HG03520 (cell line): Measurements from ENCODE around the gene XXYLT1.

Experiments
- ATAC-seq: cut with Tn5 transposase; IDR thresholded peaks from one replicate; pipeline ENCODE4 v1.9.1; 2021; ENCODE audit warnings: mild to moderate bottlenecking, moderate library complexity; ENCODE audit not compliant: unreplicated experiment

The XXYLT1 gene

GRCh38 chr3:195069501-195070251 is 201.3 kb downstream of the XXYLT1 start:
- no peak for ATAC-seq

- no peak for ATAC-seq
Observed at GRCh38 chr3:195068084-195069080, 202.6 kb downstream of the XXYLT1 start.

GRCh38 chr3:195066441-195066841 is 204.5 kb downstream of the XXYLT1 start:
- ATAC-seq = no peak

DNA sequence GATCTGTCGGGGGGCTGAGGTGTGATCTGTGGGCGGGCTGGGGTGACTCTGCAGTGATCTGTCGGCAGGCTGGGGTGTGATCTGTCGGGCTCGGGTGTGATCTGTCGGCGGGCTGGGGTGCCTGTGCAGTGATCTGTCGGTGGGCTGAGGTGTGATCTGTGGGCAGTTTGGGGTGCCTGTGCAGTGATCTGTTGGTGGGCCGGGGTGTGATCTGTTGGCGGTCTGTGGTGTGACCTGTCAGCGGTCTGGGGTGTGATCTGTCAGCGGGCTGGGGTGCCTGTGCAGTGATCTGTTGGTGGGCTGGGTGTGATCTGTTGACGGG is 205.1 kb downstream of the XXYLT1 start:
- ATAC-seq = no peak

DNA sequence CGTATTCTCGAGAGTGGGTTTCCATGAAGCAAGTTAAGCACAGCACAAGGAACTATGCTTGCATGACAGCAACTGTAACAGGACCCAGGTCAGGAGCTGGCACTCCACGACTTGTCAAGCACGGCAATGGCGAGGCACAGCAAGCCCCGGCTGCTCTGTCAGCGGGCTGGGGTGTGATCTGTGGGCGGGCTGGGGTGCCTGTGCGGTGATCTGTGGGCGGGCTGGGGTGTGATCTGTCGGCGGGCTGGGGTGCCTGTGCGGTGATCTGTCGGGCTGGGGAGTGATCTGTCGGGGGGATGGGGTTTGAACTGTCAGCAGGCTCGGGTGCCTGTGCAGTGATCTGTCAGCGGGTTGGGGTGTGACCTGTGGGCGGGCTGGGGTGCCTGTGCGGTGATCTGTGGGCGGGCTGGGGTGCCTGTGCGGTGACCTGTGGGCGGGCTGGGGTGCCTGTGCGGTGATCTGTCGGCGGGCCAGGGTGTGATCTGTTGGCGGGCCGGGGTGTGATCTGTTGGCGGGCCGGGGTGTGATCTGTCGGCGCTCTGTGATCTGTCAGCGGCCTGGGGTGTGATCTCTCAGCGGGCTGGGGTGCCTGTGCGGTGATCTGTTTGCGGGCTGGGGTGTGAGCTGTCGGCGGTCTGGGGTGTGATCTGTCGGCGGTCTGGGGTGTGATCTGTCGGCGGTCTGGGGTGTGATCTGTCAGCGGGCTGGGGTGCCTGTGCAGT is 205.7 kb downstream of the XXYLT1 start:
- ATAC-seq = no peak

- no peak for ATAC-seq
Observed at GRCh38 chr3:195064300-195064931, 206.5 kb downstream of the XXYLT1 start.

- ATAC-seq = no peak
Observed at GRCh38 chr3:195063581-195064193, 207.3 kb downstream of the XXYLT1 start.

DNA sequence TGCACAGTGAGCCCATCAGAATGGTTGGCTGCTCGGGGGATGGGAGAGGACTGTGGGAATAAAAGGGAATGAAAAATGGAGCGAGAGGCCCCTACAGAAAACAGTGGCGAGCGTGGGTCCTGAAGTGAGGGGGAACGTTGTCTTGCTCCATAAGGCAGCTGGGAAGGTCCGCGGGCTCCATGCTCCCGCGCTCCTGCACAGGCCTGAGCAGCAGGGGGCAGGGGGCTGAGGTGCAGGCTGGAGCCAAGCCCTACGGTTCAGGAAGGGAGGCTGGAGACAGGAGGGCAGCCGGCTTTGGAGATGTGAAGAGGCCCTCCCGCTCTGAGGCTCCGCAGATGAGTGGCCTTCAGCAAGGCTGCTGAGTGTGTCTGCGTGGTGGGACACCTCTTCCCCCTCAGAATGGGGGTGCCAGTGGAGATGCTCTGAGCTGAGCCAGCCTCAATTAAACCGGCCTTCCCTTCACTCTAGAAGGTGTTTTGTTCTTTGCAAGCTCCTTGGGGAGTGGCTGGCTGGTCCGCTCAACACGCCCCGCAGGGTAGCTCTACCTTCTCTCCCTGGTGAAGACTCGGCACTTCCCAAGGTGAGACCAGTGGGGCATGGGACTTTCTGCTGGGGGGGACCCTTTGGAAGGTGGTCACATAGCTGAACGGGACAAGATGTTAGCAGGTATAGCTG is 208.0 kb downstream of the XXYLT1 start:
- no peak for ATAC-seq

DNA sequence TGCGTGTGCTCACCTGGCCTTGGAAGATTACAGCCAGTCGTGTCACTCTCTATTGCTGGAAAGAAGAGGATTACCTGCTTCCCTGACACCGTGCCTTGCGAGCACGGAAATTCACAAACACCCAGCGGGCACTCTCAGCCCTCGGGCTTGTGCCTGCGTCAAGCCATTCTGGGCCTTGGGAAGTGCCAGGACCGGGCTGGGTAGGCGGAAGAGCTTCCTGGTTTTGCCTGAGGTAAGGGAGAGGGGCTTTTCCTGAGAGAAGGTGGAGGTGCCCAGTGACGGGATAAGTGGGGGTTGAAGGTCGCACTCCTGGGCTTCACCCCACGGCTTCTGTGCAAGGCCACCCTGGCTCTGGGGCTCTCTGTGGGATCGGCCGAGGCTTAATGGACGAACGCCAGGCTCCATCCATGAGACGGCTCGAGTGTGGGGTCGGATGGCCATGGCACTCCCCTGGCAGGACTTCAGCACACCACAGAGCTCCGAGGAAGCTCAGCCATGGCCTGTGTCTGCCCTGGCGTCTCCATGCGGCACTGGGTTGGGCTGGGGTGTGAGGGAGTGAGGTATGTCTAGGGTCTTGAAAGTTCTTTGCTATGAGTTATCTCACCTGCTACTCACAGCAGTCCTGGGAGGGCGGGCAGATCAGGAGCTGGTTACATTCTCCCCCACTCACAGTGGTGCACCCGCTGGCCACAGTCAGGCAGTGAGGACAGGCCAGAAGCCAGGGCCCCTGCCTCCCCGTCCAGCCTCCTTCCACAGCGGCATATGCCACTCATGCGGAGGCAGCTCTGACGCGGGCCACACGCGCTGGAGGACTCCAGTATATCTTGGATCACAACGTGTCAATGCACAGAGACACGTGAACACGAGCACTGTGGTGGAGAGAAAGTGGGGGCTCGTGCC is 209.0 kb downstream of the XXYLT1 start:
- ATAC-seq = no peak

GRCh38 chr3:195060531-195061291 is 210.2 kb downstream of the XXYLT1 start:
- ATAC-seq = no peak

DNA sequence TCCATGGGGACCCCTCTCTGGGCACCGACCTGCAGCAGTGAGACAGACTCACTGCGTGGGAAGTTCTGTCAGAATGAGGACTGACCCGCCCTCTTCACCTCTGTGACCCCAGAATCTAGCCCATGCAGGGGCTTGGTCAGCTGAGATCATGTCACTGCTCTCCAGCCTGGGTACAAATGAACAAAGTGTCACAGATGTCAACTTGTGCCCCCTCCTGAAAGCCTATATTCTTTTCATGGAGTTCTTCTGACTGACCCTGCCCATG is 210.8 kb downstream of the XXYLT1 start:
- ATAC-seq = no peak

- ATAC-seq = no peak
Observed at GRCh38 chr3:195059471-195060216, 211.3 kb downstream of the XXYLT1 start.

- no peak for ATAC-seq
Observed at GRCh38 chr3:195059006-195059350, 212.0 kb downstream of the XXYLT1 start.

DNA sequence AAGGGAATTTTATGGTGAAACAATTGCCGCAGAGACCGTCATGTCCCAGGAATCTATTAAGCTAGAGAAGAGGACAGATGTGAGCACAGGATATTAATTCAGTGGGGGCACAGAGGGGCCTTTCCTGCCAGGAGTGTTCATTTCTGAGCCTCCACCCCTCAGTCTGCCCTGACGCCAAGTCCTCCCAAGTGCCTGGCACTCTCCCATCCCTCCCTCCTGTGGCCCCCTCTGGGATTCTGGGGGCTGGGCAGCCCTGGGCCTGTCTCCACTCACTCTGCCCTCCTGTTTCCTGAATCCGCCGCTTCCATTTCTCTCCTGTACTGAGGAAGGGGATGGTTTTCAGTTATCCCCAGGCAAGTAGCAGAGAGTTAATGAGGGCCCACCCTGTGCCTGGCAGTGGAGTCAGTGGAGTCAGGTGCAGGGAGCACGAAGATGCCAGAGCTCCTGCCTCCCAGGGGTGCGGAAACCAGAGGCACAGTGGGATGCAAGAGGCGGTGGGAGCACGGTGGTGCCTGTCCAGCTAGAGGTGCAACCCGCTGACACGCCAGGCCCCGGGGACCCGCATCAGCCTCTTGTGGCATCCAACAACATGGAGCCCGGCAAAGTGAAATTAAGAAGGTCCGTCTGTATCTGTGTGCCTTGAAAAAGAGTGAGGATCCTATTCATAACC is 212.5 kb downstream of the XXYLT1 start:
- no peak for ATAC-seq

DNA sequence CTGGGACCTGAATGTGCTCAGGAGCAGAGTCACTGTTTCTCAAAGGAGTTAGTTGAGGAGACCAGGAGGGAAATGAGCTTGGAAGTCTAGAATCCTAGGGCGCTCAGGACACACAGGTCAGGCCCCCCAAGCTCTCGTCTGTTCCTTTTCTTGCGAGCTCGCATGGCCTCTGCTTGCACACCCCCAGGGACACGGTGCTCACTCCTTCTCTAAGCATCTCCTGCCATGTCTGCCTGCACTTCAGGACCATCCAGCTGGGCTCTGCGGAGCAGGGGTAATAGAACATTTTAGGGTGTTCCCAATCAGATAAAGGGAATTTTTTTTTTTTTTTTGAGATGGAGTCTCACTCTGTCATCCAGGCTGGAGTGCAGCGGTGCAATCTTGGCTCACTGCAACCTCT is 213.2 kb downstream of the XXYLT1 start:
- no peak for ATAC-seq

GRCh38 chr3:195056506-195056905 is 214.5 kb downstream of the XXYLT1 start:
- no peak for ATAC-seq

DNA sequence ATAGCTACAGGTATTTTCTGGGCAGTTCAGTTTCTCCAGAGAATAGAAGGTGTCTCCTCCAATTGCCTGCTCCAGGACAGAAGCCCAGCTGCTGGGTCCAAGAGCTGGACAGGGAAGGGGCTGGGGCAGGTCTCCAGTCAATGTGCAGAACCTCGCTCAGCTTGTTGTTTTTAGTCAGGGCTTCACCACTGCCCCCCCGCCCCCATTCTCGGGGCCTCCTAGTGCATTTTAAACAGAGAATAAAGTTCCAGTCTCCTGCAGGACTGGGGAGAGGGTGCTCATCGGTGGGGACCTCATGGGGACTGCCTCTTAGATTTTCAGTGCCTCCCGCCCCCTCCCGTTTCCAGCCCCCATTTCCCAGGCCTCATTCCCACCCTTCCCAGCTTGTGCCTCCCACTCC is 216.6 kb downstream of the XXYLT1 start:
- ATAC-seq = no peak
